HepG2 (cell line): ENCODE results near the gene RTP5.

Experiments used
- CTCF ChIP-seq: sonication (generic); formaldehyde crosslinking; IDR thresholded peaks from 2 replicates; pipeline ENCODE4 v1.5.0; 2020; ENCODE audit warnings: mild to moderate bottlenecking, missing genetic modification reagents, moderate library complexity
- POLR2AphosphoS5 ChIP-seq: IDR thresholded peaks from 2 replicates; pipeline ENCODE4 v1.6.1; 2012; ENCODE audit warnings: low read depth, low read length

DNA sequence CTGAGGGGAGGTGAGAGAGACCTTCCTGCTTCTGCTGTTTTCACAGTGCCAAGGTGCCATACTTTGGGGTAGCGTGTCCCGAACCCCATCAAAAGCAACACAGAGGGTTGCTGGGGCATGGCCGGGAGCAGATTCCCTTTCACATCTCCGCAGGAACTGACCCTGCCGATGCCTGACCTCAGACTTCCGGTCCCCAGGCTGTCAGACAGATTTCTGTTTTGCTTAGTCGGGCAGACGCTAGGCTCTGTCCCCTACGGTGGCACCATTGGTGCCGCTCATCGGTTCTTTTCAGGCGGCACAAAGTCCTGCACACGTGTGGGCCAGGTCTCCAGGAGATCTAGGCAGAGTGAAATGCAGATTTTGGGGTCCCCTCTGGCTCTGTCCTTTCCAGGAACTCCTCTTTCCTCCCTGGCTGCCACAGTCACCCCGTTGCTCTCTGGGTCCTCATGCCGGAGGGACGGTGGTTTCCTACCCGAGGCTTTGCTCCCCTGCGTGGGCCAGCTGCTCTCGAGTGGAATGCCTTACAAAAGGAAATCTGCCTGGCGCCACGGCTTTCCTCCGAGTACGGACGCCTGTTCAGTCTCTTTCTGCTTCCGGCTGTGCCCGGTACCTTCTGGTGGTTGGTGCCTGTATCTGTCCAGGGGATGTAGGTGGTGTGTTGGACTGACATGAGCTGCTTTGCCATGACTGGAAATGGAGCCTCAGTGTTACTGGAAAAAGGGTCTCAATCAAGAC lies 39.3 kb downstream of the RTP5 start:
- TF ChIP-seq CTCF (CRISPR knock-in tag) (no peak), POLR2AphosphoS5 (no peak)
